ENCODE results near the gene SLC7A6. TPM values are rescaled to one million over a fixed set of nuclear protein-coding genes. Genes with fewer than 3 reads are reported as not detected.

SLC7A6 gene
- polyA plus RNA-seq, 3 donors, result 11.3 to 12.9 (median 12.8) TPM

DNA sequence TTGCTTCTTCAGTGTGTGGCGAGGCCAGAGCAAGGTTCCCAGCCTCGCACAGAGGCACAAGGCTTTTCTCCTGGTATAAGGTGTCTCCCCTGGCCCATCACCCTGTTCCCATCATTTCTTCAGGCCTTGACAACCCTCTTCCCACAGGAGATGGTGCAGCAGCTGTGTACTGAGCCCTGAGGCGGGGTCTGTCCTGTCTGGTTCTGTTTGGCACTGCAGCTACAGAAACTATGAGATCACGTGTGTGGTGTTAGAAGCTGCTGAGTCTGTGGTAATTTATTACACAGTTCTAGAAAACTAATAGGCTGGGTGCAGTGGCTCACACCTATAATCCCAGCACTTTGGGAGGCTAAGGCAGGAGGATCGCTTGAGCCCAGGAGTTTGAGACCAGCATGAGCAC, 11.9 kb upstream of the SLC7A6 start:
- no peak for DNase-seq (ENCODE audit: low read depth in 3 of 3, low spot score in 2 of 3)

DNA sequence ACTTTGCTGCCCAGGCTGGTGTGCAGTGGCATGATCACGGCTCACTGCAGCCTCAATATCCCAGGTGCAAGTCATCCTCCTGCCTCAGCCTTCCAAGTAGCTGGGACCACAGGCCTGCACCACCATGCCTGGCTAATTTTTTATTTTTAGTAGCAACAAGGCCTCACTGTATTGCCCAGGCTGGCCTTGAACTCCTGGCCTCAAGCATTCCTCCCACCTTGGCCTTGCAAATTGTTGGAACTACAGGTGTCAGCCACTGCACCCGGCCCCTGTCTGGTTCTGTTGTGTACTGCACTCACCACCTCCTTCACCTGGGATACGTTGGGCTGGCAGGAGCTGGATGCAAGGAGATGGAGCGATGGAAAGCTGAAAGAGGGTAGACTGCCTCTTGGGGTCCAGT, 10.6 kb upstream of the SLC7A6 start:
- DNase-seq (ENCODE audit: low read depth in 3 of 3, low spot score in 2 of 3), result no peak

DNA sequence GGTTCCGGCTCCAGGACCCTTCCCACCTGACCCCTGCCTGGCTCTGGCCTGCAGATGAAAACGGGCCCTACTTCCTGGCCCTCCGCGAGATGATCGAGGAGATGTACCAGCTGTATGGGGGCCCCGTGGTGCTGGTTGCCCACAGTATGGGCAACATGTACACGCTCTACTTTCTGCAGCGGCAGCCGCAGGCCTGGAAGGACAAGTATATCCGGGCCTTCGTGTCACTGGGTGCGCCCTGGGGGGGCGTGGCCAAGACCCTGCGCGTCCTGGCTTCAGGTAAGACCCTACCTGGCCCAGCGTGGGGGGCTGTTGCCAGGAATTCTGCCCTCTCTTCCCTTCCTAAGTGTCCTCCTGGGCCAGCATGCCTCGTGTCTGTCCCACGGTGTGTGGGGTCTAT, 8.6 kb upstream of the SLC7A6 start:
- DNase-seq (ENCODE audit: low read depth in 3 of 3, low spot score in 2 of 3), result no peak

DNA sequence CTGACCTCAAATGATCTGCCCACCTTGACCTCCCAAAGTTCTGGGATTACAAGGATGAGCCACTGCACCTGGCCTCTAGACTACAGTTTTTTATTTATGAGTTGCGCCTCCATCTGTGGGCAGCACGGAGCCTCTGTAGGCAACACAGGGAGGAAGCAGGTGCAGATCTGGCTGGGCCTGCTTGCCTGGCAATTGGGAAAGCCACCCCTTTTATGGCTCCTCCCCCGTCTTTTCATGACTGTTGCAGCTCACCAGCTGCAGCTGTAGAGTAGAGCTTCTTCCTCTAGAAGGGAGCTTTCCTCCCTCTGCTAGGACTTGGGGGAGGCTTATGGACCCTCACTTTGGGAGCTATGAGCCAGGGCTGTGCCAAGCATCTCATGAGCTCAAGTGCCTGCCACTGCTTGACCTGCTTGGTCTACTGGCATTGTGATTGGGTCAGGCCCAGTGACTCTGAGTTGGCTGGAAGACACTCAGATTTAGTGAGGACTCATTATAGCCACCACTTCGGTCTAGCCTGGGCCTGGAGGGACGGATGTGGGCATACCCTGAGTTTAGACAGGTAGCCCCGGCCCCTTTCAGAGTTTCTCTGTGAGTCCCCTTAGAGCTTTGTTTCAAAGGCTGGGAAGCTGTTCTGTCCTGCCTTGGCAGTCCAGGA, 6.9 kb upstream of the SLC7A6 start:
- DNase-seq (ENCODE audit: low read depth in 3 of 3, low spot score in 2 of 3), result no peak

- DNase-seq (ENCODE audit: low read depth in 3 of 3, low spot score in 2 of 3), result no peak
These were observed 6.2 kb upstream of the SLC7A6 start for GRCh38 chr16:68257906-68258800.

DNA sequence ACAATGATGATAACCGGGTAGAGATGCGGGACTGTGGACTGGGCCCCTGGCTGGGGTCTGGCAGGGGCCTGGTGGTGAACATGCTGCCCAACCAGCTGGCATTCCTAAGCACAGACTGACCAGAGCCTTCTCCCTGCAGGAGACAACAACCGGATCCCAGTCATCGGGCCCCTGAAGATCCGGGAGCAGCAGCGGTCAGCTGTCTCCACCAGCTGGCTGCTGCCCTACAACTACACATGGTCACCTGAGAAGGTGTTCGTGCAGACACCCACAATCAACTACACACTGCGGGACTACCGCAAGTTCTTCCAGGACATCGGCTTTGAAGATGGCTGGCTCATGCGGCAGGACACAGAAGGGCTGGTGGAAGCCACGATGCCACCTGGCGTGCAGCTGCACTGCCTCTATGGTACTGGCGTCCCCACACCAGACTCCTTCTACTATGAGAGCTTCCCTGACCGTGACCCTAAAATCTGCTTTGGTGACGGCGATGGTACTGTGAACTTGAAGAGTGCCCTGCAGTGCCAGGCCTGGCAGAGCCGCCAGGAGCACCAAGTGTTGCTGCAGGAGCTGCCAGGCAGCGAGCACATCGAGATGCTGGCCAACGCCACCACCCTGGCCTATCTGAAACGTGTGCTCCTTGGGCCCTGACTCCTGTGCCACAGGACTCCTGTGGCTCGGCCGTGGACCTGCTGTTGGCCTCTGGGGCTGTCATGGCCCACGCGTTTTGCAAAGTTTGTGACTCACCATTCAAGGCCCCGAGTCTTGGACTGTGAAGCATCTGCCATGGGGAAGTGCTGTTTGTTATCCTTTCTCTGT, 5.1 kb upstream of the SLC7A6 start:
- no peak for DNase-seq (ENCODE audit: low read depth in 3 of 3, low spot score in 2 of 3)

DNA sequence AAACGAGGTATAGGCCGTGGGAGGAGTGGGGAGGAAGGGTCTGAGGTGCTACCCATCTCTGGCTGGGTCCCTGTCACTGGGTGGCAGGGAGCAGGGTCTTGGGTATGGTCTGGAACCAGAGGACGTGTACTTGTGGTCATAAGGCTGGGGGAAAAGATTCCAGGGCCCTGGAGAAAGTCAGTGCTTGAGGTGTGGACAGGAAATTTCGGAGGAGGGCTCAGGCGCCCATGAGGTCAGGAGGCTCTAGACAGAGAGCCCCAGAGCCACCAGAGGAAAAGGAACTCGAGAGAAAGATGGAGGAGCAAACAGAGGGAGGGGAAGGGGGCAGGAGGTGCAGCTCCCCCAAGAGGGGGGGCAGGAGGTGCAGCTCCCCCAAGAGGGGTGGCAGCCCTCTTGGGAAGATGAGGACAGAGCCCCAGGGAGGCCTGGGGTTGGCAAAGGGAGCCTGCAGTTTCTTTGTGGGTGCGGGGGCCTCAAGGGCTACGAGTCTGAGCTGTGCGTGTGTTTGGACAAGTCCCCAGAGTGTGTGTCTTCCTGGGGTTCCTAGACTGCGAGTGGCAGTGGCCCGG, 683 bp upstream of the SLC7A6 start:
- DNase-seq (ENCODE audit: low read depth in 3 of 3, low spot score in 2 of 3), result no peak

DNA sequence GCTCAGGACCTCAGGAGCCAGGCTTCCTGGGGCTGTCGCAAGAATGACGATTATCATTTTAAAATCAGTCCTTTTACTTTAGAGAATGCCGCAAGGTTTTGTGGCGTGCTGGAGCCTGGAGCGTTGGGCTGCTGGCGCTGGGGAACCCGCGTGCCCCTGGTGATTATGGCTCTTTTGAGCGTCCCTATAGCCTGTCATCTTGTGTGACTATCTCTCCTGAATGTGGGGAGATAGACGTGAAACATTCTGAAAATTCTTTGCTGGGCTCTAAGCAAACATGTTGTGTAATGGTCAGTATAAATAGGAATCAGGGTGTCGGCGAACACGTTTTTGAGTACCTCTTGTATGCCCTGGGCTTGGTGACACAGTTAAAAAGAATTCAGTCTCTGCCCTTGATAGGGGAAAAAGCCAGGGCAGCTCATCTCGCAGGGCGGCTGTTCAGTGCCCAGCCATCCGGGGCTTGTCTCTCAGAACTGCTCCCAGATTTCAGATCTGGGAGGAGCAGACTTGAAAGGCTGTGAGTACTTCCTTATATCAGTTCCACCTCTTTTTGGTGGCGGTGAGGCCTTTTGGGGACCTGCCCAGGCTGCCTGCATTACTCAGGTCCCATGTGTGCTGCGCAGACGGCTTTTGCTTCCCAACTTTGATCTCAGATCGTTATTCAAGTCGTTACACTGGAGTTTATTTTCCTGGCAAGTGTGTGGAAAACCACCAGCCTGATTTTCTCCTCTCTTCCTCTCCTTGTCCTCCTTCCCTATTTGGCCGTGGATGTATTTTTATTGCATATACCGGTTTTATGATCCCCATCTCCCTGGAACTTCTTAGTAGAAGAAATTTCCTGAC, 973 bp downstream of the SLC7A6 start:
- no peak for DNase-seq (ENCODE audit: low read depth in 3 of 3, low spot score in 2 of 3)

- DNase-seq (ENCODE audit: low read depth in 3 of 3, low spot score in 2 of 3), result no peak
These were observed 3.5 kb downstream of the SLC7A6 start for GRCh38 chr16:68267612-68268405.

- DNase-seq (ENCODE audit: low read depth in 3 of 3, low spot score in 2 of 3), result no peak
These were observed 5.5 kb downstream of the SLC7A6 start for GRCh38 chr16:68269793-68270192.

DNA sequence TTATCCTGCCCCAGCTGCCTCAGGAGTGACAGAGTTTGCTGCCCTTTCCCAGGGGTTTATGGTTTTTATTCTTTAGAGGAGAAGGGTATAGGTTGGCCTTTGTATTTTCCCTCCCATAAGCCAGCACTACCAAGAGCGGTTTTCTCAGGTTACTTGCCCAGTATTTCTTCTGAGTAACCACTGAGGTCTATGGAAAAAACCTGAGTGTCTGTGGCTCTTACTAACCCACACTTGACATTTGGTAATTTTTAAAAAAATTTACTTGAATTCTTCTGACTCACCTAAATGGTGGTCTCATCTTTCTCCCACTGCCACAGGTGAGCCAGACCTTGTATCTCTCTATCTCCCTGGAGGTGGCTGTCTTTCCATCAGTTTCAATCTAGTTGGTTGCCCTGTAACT, 6.0 kb downstream of the SLC7A6 start:
- DNase-seq (ENCODE audit: low read depth in 3 of 3, low spot score in 2 of 3), result no peak

DNA sequence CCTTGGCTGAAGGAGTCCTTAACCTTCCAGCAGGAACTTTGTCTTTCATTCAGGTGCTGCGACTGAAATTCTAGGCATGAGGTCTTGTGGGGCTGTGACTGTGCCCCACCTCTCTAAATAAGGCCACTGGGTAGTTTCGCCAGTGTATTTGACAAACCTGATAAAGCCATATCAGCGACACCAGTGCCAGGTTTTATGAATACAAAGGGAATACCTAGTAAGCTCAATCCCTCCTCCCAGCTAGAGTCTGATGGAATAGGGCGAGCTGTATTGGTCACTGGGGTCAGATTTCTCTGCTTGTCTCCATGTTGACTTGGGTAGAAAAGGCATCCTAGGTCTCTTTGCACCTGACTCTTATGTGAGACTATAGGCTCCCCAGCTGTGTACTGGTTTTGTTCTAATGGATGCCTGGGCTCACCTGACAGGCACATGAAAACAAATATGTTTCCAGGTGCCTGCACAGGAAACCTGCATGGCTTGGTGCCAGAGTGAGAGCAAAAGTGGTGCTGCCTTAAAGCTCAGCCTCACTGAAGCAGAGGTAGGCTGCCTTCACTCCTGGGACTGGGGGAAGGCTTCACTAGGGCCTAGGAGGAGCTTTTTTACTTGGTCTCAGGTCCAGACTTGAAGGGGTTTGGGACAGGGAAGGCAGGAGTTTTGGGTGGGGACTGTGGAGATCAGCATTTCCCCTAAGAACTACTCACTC, 8.3 kb downstream of the SLC7A6 start:
- DNase-seq (ENCODE audit: low read depth in 3 of 3, low spot score in 2 of 3), result no peak

DNA sequence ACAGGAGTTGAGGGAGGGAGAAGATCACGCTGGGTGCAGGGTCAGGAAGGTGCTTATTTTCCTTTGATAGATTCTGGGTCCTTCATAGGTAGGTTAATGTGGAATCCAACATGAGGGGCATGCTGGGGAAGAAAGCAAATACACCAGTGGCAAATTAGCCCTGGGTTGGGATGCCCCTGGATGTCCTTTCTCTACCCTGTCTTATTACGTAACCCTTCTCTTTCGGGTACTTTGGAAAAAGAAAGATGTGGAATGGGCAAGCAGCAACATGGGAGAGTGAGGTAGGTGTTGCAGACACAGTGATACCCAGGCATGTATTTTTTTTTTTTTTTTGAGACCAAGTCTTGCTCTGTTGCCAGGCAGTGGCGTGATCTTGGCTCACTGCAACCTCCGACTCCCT, 9.1 kb downstream of the SLC7A6 start:
- DNase-seq (ENCODE audit: low read depth in 3 of 3, low spot score in 2 of 3), result no peak

- DNase-seq (ENCODE audit: low read depth in 3 of 3, low spot score in 2 of 3), result no peak
These were observed 9.6 kb downstream of the SLC7A6 start for GRCh38 chr16:68273896-68274295.

- no peak for DNase-seq (ENCODE audit: low read depth in 3 of 3, low spot score in 2 of 3)
These were observed 10.1 kb downstream of the SLC7A6 start for GRCh38 chr16:68274441-68274840.

GRCh38 chr16:68275611-68276191, 11.4 kb downstream of the SLC7A6 start:
- DNase-seq (ENCODE audit: low read depth in 3 of 3, low spot score in 2 of 3), result no peak

DNA sequence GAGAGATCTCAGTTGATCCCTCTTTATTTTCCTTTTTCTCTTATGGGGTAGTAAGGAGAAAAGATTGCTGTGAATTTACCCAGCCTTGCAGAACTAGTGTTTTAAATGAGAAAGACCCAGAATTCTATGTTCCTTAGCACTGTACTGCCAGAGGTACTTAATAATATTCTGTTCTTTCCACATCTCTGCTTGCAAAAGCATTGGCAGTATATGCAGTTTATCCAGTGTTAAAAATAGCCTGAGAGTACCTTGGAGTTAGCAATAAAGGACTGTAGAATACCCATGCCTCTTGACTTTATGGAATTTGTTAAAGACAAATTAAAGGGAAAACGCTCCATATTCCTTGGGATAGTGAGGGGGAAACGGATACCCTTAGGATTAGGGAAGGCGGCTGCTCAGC, 11.9 kb downstream of the SLC7A6 start:
- no peak for DNase-seq (ENCODE audit: low read depth in 3 of 3, low spot score in 2 of 3)
